ENCODE measurements around the gene CDH4. TPM values are rescaled to one million over a fixed set of nuclear protein-coding genes. Genes with fewer than 3 reads are reported as not detected.
"Not testable (repeated sequence)": the region's sequence is repeated elsewhere in the genome, so short reads cannot be mapped to it uniquely, and the experiment has no call there.

CDH4 gene
- polyA plus RNA-seq, 1 donor = 1.7 TPM

DNA sequence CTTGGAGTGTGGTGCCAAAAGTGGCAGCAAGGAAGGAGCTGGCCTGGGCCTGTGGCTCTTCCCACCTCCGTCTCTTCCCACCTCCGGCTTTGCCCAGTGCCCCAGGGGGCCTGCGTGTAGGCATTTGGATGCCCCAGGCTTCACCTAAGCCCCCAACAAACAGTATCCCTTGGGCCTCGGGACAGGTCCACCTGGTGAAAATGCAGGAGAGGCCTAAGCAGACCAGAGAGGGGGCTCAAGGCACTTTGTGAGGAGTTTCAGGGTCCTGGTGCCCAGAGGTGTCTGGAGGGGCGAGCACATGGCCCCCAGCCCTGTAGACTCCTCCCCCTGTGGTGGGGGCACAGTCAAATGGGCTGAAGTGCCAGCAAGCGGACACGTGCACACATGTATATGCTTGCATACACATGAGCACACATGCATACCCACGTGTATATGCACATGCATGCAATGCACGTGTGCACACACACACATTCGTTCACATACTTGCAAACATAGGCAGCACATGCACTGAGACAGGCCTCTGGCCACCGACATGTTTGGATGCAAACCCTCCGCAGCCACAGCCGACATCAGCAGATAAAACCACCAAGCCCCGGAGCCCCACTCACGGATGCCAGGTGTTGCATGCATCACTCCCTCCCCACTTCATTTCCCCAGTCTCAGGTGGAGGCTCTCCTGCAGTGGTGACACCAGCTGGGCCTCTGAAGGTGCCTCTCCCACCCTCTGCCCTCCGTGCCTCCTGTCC lies 689.1 kb downstream of the CDH4 start:
- no peak for DNase-seq

DNA sequence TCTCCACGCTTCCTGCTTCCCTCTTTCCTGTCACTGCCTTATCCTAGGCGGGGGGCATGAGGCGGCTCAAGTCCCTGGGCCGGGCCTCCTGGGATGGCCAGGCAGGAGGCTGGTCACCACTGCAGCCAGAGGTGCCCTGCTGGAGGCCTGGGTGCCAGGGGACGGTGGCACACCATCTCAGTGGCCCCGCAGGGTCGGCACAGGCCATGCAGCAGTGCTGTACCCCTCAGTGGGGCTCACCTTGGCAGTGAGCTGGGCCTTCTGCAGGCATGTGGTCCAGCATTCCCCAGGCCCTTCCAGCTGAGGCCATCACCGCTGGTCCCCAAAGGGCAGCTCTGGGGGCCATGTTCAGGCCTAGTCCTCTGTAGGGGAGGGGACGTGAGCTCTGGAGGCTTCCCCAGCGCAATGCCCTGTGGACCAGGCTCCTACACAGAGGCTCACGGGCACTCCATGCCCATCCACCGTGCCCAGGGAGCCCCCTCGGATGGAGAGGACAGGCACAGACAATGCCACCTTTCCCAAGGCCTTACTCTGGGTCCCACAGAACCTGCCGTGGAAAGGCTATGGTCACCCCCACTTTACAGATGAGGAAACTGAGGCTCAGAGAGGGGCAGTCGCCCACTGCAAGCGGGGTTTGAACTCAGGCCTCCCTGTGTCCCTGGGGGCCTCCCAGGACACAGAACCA lies 689.8 kb downstream of the CDH4 start:
- DNase-seq = no peak

More for the DNA sequence above, 689.1 kb downstream of the CDH4 start:
- Histone ChIP-seq H3K27me3 (ENCODE audit: control insufficient read depth, insufficient read depth, low read length) (no peaks in the 10 kb centered on the region), H3K36me3 (ENCODE audit: control insufficient read depth, insufficient read depth, low read length) (no peaks in the 10 kb centered on the region), H3K9me3 (ENCODE audit: control insufficient read depth, low read depth, low read length) (no peaks in the 10 kb centered on the region), H3K4me3 (ENCODE audit: low read length) (no peak overlapping the region), H3K27ac (ENCODE audit: low read length) (no peak overlapping the region), H3K4me1 (ENCODE audit: control insufficient read depth, insufficient read depth, low read length) (no peaks in the 10 kb centered on the region)
- WGBS (ENCODE audit: insufficient coverage, low lambda C conversion rate) = no CpG with 5 or more reads among the region's 16 CpGs

DNA sequence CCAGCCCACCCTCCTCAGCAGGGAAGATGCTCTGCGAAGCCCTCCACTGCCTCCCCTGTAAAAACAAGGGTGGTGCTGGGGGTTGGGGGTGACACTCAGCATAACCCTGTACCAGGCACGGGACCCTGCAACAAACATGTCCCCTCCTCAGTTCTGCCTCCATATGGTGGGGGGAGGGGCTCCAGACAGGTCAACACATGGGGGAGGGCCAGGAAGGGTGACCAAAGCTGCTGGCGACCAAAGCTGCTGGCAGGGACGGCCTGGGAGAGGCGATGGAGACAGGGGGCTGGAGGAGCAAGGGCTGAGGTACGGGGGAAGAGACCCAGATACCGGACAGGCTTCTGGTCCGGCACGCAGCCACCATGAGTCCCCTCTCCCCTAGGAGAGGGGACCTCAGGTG lies 690.5 kb downstream of the CDH4 start:
- H3K27ac ChIP-seq (ENCODE audit: low read length) = no peak overlapping the region
- no CpG with 5 or more reads among the region's 9 CpGs for WGBS (ENCODE audit: insufficient coverage, low lambda C conversion rate)
- H3K27me3 ChIP-seq (ENCODE audit: control insufficient read depth, insufficient read depth, low read length) = no peaks in the 10 kb centered on the region
- no peak for DNase-seq
- H3K36me3 ChIP-seq (ENCODE audit: control insufficient read depth, insufficient read depth, low read length) = no peaks in the 10 kb centered on the region
- H3K4me1 ChIP-seq (ENCODE audit: control insufficient read depth, insufficient read depth, low read length) = no peaks in the 10 kb centered on the region
- H3K9me3 ChIP-seq (ENCODE audit: control insufficient read depth, low read depth, low read length) = no peaks in the 10 kb centered on the region
- no peak overlapping the region for H3K4me3 ChIP-seq (ENCODE audit: low read length)

More for the DNA sequence above, 689.8 kb downstream of the CDH4 start:
- Histone ChIP-seq H3K4me1 (ENCODE audit: control insufficient read depth, insufficient read depth, low read length) (no peaks in the 10 kb centered on the region), H3K36me3 (ENCODE audit: control insufficient read depth, insufficient read depth, low read length) (no peaks in the 10 kb centered on the region), H3K4me3 (ENCODE audit: low read length) (no peak overlapping the region), H3K9me3 (ENCODE audit: control insufficient read depth, low read depth, low read length) (no peaks in the 10 kb centered on the region), H3K27ac (ENCODE audit: low read length) (no peak overlapping the region), H3K27me3 (ENCODE audit: control insufficient read depth, insufficient read depth, low read length) (no peaks in the 10 kb centered on the region)
- no CpG with 5 or more reads among the region's 16 CpGs for WGBS (ENCODE audit: insufficient coverage, low lambda C conversion rate)

DNA sequence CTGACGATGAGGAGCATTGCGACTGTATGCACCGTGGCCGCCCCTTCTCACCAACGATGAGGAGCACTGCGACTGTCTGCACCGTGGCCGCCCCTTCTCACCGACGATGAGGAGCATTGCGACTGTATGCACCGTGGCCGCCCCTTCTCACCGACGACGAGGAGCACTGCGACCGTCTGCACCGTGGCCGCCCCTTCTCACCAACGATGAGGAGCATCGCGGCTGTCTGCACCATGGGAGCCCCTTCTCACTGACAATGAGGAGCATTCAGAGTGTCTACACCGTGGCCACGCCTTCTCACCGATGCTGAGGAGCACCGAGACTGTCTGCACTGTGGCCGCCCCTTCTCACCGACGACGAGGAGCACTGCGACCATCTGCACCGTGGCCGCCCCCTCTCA lies 692.9 kb downstream of the CDH4 start:
- WGBS (ENCODE audit: insufficient coverage, low lambda C conversion rate) = no CpG with 5 or more reads among the region's 34 CpGs
- H3K9me3 ChIP-seq (ENCODE audit: control insufficient read depth, low read depth, low read length); H3K36me3 ChIP-seq (ENCODE audit: control insufficient read depth, insufficient read depth, low read length); H3K27ac ChIP-seq (ENCODE audit: low read length); DNase-seq; H3K27me3 ChIP-seq (ENCODE audit: control insufficient read depth, insufficient read depth, low read length); H3K4me3 ChIP-seq (ENCODE audit: low read length); H3K4me1 ChIP-seq (ENCODE audit: control insufficient read depth, insufficient read depth, low read length): not testable (repeated sequence)

DNA sequence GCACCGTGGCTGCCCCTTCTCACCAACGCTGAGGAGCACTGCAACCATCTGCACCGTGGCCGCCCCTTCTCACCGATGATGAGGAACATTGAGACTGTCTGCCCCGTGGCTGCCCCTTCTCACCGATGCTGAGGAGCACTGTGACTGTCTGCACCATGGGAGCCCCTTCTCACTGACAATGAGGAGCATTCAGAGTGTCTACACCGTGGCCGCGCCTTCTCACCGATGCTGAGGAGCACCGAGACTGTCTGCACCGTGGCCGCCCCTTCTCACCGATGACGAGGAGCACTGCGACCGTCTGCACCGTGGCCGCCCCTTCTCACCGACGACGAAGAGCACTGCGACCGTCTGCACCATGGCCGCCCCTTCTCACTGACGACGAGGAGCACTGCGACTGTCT lies 693.4 kb downstream of the CDH4 start:
- H3K4me1 ChIP-seq (ENCODE audit: control insufficient read depth, insufficient read depth, low read length); H3K4me3 ChIP-seq (ENCODE audit: low read length); DNase-seq; H3K9me3 ChIP-seq (ENCODE audit: control insufficient read depth, low read depth, low read length); H3K27me3 ChIP-seq (ENCODE audit: control insufficient read depth, insufficient read depth, low read length); H3K27ac ChIP-seq (ENCODE audit: low read length); H3K36me3 ChIP-seq (ENCODE audit: control insufficient read depth, insufficient read depth, low read length): not testable (repeated sequence)
- WGBS (ENCODE audit: insufficient coverage, low lambda C conversion rate) = no CpG with 5 or more reads among the region's 29 CpGs

DNA sequence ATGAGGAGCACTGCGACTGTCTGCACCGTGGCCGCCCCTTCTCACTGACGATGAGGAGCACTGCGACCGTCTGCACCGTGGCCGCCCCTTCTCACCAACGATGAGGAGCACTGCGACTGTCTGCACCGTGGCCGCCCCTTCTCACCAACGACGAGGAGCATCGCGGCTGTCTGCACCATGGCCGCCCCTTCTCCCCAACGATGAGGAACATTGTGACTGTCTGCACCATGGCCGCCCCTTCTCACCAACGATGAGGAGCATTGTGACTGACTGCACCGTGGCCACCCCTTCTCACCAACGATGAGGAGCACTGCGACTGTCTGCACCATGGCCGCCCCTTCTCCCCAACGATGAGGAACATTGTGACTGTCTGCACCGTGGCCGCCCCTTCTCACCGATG lies 696.0 kb downstream of the CDH4 start:
- H3K27ac ChIP-seq (ENCODE audit: low read length); H3K27me3 ChIP-seq (ENCODE audit: control insufficient read depth, insufficient read depth, low read length); H3K4me3 ChIP-seq (ENCODE audit: low read length); H3K4me1 ChIP-seq (ENCODE audit: control insufficient read depth, insufficient read depth, low read length); H3K36me3 ChIP-seq (ENCODE audit: control insufficient read depth, insufficient read depth, low read length); H3K9me3 ChIP-seq (ENCODE audit: control insufficient read depth, low read depth, low read length); DNase-seq: not testable (repeated sequence)
- no CpG with 5 or more reads among the region's 28 CpGs for WGBS (ENCODE audit: insufficient coverage, low lambda C conversion rate)

DNA sequence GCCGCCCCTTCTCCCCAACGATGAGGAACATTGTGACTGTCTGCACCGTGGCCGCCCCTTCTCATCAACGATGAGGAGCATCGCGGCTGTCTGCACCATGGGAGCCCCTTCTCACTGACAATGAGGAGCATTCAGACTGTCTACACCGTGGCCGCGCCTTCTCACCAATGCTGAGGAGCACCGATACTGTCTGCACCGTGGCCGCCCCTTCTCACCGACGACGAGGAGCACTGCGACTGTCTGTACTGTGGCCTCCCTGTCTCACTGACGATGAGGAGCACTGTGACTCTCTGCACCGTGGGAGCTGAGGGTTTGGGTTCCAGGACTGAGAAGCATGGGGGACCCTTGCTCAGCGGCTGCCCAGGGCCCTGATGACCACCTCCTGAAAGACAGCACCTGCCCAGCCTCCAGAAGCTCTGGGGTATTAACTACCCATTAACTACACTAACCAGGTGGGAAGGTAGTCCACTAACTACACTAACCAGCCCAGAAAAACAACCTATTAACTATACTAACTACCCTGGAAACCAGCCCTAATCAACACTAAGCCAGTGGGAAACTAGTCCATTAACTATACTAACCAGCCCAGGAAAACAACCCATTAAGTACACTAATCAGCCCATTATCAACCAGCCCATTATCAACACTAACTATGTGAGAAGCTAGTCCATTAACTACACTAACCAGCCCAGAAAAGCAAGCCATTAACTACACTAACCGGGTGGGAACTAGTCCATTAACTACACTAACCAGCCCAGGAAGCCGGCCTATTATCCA lies 696.7 kb downstream of the CDH4 start:
- WGBS (ENCODE audit: insufficient coverage, low lambda C conversion rate) = no CpG with 5 or more reads among the region's 22 CpGs
- Histone ChIP-seq H3K9me3 (ENCODE audit: control insufficient read depth, low read depth, low read length) (no peaks in the 10 kb centered on the region), H3K4me1 (ENCODE audit: control insufficient read depth, insufficient read depth, low read length) (no peaks in the 10 kb centered on the region), H3K4me3 (ENCODE audit: low read length) (no peak overlapping the region), H3K27me3 (ENCODE audit: control insufficient read depth, insufficient read depth, low read length) (peaks cover 5% of the 10 kb centered on the region), H3K27ac (ENCODE audit: low read length) (no peak overlapping the region), H3K36me3 (ENCODE audit: control insufficient read depth, insufficient read depth, low read length) (no peaks in the 10 kb centered on the region)
- no peak for DNase-seq

DNA sequence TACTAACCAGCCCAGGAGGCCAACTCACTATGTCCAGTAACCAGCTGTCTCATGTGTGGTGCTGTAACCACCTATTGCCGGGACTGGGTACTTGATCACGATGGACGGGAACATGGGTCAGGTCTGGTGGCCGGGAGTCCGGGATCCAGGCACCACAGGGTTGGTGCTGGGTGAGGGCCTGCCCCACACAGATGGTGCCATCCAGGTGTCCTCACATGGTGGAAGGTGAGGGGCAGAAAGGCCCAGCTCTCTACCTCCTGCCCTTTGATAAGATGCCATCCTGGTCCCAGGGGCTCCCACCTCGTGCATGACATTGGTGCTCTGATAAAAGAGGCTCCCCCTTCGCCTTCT lies 697.3 kb downstream of the CDH4 start:
- Histone ChIP-seq H3K27me3 (ENCODE audit: control insufficient read depth, insufficient read depth, low read length) (peaks cover 6% of the 10 kb centered on the region), H3K4me1 (ENCODE audit: control insufficient read depth, insufficient read depth, low read length) (no peaks in the 10 kb centered on the region), H3K36me3 (ENCODE audit: control insufficient read depth, insufficient read depth, low read length) (no peaks in the 10 kb centered on the region), H3K9me3 (ENCODE audit: control insufficient read depth, low read depth, low read length) (no peaks in the 10 kb centered on the region), H3K27ac (ENCODE audit: low read length) (no peak overlapping the region), H3K4me3 (ENCODE audit: low read length) (no peak overlapping the region)
- DNase-seq = no peak
- WGBS (ENCODE audit: insufficient coverage, low lambda C conversion rate) = no CpG with 5 or more reads among the region's 7 CpGs

DNA sequence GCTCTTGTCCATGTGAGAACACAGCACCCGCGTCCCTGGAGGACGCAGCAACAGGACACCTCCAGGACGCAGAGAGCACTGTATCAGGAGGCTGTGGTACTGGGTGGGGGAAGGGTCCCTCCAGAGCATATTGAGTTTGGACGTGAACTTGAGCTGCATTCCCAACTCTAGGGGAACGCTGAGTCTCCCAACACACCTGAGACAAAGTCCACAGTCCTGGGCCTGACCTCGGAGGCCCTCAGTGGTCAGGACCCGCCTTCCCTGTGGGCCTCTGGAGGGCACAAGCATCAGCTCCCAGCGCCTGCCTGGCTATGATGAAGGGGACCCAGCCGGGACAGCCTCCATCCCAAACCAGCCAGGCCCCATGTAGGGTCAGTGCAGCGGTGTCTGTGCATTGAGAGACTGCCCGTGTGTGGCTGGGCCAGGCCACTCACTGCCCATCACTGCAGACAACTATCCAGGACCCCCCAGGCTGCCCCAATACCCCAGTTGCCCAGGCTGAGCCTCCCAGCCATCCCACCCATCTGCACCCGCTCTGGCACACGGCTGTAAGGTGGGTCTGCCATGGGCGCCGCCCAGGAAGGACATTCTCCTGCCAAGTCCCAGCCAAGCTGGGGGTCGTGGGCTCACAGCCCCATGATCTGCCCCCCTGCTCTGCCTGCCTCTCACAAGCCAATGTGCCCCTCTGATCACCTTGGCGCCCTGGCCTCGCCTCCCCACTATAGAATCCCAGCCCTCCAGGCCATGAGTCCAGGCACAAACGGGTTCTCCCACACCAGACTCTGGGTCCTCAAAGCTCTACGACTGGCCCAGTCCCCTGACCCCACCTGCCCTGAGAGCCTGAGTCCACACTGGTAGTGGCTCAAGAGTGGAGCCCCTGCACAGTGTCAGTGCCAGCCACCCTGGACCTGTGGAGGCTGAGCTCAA lies 697.9 kb downstream of the CDH4 start:
- Histone ChIP-seq H3K27ac (ENCODE audit: low read length) (no peak overlapping the region), H3K4me3 (ENCODE audit: low read length) (no peak overlapping the region), H3K4me1 (ENCODE audit: control insufficient read depth, insufficient read depth, low read length) (no peaks in the 10 kb centered on the region), H3K36me3 (ENCODE audit: control insufficient read depth, insufficient read depth, low read length) (no peaks in the 10 kb centered on the region), H3K27me3 (ENCODE audit: control insufficient read depth, insufficient read depth, low read length) (peaks cover 11% of the 10 kb centered on the region), H3K9me3 (ENCODE audit: control insufficient read depth, low read depth, low read length) (no peaks in the 10 kb centered on the region)
- no CpG with 5 or more reads among the region's 21 CpGs for WGBS (ENCODE audit: insufficient coverage, low lambda C conversion rate)
- no peak for DNase-seq

DNA sequence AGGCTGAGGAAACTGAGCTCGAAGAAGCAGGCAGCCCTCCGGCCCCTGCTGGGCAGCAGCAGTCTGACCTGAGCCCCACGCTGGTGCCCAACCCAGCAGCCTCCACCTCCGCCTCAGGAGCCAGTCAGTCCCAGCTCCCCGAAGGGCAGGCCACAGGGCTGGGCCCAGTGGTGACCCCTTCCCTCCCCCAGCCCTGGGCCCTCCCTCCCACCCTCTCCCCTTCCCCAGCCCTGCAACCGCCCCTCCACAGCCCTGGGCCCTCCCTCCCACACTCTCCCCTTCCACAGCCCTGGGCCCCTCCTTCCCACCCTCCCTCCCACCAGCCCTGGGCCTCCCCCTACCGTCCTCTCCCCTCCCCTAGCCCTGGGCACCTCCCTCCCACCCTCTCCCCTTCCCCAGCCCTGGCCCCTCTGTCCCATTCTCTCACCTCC lies 698.6 kb downstream of the CDH4 start:
- no peaks in the 10 kb centered on the region for H3K36me3 ChIP-seq (ENCODE audit: control insufficient read depth, insufficient read depth, low read length)
- H3K4me3 ChIP-seq (ENCODE audit: low read length) = no peak overlapping the region
- no CpG with 5 or more reads among the region's 7 CpGs for WGBS (ENCODE audit: insufficient coverage, low lambda C conversion rate)
- DNase-seq = no peak
- no peaks in the 10 kb centered on the region for H3K9me3 ChIP-seq (ENCODE audit: control insufficient read depth, low read depth, low read length)
- no peaks in the 10 kb centered on the region for H3K4me1 ChIP-seq (ENCODE audit: control insufficient read depth, insufficient read depth, low read length)
- H3K27ac ChIP-seq (ENCODE audit: low read length) = no peak overlapping the region
- H3K27me3 ChIP-seq (ENCODE audit: control insufficient read depth, insufficient read depth, low read length) = peaks cover 11% of the 10 kb centered on the region
